COR-L47 (cell line): Measurements from ENCODE around the gene TCERG1L.
"Not testable (repeated sequence)": the region's sequence is repeated elsewhere in the genome, so short reads cannot be mapped to it uniquely, and the experiment has no call there.

Experiments used
- DNase-seq: peaks from one replicate; lab custom pipeline; 2025; lab: John Stamatoyannopoulos, UW

The TCERG1L gene

GRCh38 chr10:131144196-131144595 lies 167.3 kb downstream of the TCERG1L start:
- no peak for DNase-seq

- no peak for DNase-seq
Observed at GRCh38 chr10:131143425-131144165, 167.9 kb downstream of the TCERG1L start.

- peak; percentile 18 for DNase-seq
Observed at GRCh38 chr10:131142517-131143380, 168.8 kb downstream of the TCERG1L start.

- peak; percentile 81 for DNase-seq
Observed at GRCh38 chr10:131141645-131142516, 169.6 kb downstream of the TCERG1L start.

DNA sequence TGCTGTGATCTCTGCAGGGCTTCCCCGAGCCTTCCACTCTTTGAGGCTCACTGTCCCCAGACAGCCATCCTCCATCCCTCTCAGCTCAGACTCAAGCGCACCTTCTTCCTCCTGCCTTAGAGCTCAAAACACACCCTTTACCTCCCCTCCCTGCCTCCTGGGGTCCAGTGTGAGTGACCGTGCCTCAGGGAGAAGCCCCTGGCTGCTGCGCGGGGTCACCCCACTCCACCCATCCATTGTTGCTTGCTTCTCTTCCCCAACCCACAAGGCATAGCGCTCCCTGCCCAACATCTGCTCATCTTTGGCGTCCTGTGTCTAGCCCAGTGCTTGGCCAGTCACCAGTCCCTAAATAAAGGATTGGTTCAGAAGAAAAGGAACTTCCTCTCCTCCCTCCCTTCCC lies 170.3 kb downstream of the TCERG1L start:
- DNase-seq: no peak

- no peak for DNase-seq
Observed at GRCh38 chr10:131140606-131141005, 170.9 kb downstream of the TCERG1L start.

GRCh38 chr10:131137223-131137622 lies 174.3 kb downstream of the TCERG1L start:
- DNase-seq: no peak

DNA sequence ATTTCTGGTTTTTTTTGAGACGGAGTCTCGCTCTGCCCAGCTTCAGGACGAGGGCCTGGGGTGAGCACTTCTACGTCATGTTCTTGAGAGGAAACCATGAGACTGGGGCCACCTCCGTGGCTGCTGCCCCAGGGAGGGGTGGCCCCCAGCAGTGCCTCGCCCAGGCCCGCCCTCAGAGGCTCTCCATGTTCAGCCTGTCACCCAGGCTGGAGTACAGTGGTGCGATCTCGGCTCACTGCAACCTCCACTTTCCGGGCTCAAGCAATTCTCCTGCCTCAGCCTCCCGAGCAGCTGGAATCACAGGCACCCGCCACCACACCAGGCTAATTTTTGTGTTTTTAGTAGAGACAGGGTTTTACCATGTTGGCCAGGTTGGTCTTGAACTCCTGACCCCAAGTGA lies 175.2 kb downstream of the TCERG1L start:
- DNase-seq: not testable (repeated sequence)

GRCh38 chr10:131135716-131136115 lies 175.8 kb downstream of the TCERG1L start:
- no peak for DNase-seq

DNA sequence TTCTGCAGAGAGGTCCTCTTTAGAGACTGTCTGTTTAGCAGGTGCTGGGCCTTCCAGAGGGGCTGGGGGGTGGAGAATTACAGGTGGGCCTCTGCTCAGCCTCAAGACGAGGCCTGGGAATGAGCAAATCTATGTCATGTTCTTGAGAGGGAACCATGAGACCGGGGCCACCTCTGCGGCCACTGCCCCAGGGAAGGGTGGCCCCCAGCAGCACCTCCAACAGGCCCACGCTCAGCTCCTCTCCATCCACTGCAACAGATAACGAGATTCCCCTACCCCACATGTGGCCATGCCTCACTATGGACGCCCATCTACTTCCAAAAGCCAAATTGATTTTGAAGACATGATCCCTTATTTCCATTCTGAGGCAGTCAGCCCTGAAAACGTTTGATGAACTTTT lies 176.9 kb downstream of the TCERG1L start:
- DNase-seq: no peak

- no peak for DNase-seq
Observed at GRCh38 chr10:131134001-131134576, 177.4 kb downstream of the TCERG1L start.

GRCh38 chr10:131132681-131133080 lies 178.8 kb downstream of the TCERG1L start:
- no peak for DNase-seq

DNA sequence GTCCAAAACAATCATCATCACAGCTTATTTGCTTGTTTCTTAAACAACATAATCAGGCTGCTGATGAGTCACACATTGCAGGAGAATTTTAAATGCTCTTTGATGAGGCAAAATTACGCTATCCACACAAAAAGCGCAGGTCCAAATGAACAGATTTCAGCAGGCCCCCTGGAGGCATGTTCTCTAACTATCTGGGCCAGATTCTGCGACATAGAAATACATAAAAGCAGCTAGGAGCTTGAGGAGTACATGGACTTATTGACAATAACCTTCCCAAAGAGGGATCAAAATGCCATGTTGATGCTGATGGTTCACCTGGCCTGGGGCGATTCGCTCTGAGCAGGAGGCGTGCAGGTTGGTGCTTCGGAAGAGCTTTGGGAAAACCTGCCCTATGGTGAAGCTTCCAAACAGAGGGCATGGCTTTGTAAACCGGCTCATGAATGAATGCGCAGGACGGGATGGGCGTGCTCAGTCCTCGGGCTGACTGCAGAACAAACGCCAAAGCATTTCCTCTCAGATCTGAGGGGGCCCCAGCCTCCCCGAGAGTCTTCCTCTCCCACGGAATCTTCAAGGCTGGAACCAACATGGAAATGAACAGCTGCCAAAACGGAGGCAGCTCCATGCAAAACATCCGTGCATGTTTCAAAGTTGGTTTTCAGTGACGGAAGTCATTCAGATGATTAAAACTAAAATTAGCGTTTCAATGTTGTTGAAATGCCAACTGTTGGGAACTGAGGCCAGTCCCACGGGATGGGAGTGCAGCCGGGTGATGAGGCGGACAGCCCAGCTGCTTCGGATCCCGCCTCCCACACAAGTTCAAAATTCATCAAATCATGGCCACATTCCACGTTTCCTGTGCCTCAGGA lies 179.6 kb downstream of the TCERG1L start:
- no peak for DNase-seq

- no peak for DNase-seq
Observed at GRCh38 chr10:131130025-131130424, 181.5 kb downstream of the TCERG1L start.

- DNase-seq: no peak
Observed at GRCh38 chr10:131129544-131129943, 182.0 kb downstream of the TCERG1L start.

GRCh38 chr10:131128731-131129130 lies 182.8 kb downstream of the TCERG1L start:
- DNase-seq: no peak

- no peak for DNase-seq
Observed at GRCh38 chr10:131127610-131128009, 183.9 kb downstream of the TCERG1L start.

- no peak for DNase-seq
Observed at GRCh38 chr10:131127138-131127589, 184.4 kb downstream of the TCERG1L start.

- DNase-seq: peak; percentile 60
Observed at GRCh38 chr10:131126321-131127137, 185.0 kb downstream of the TCERG1L start.
